Left colon (tissue), 2 donors: Measurements from ENCODE around the gene KLK12. TPM values are rescaled to one million over a fixed set of nuclear protein-coding genes. Genes with fewer than 3 reads are reported as not detected.

Experiments used
- ATAC-seq: fragments of 200-7000 bp; cut with Tn5 transposase; one replicate; pipeline ENCODE4 v1.9.1; 2020; ENCODE audit warnings: mild to moderate bottlenecking, moderate library complexity
- DNase-seq, 2 donors: peaks; one replicate each; pipeline ENCODE4 v3.0.0-alpha.2; 2020
- intact Hi-C, 2 donors: fragments of 100-400 bp; cut with DNase I in 1 of 2; cut with micrococcal nuclease in 1 of 2; formaldehyde crosslinking; loops; one replicate each; pipeline versions ENCODE4 v1.11.2 to v1.14.0; 2022; cut with DNase I, micrococcal nuclease
- long read RNA-seq: library from polyadenylated mRNA; unstranded; transcript quantifications from one replicate; pipeline ENCODE4 v2.0.0, GENCODE V29; 2021
- total RNA-seq, 2 donors: library from RNA; stranded (reverse); fragmentation: NEBNext Ultra II Directional; extraction: Animal tissue kit (Norgen Biotek cat#: 25700); gene quantifications; one replicate each; pipeline ENCODE4 v1.2.1, GENCODE V29; 2021
- donor health status: DM: no; HTN: no; CAD: no.
- donor health status: DM: yes; HTN: yes; CAD: no.

The KLK12 gene, protein sequence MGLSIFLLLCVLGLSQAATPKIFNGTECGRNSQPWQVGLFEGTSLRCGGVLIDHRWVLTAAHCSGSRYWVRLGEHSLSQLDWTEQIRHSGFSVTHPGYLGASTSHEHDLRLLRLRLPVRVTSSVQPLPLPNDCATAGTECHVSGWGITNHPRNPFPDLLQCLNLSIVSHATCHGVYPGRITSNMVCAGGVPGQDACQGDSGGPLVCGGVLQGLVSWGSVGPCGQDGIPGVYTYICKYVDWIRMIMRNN
- under 1 TPM; 0.73 to 0.81 TPM for total RNA-seq
- long read RNA-seq, partial matches to known transcripts = 0 of 1 reads
- long read RNA-seq, other reads (novel, unspliced or antisense) = 1 of 1 reads

DNA sequence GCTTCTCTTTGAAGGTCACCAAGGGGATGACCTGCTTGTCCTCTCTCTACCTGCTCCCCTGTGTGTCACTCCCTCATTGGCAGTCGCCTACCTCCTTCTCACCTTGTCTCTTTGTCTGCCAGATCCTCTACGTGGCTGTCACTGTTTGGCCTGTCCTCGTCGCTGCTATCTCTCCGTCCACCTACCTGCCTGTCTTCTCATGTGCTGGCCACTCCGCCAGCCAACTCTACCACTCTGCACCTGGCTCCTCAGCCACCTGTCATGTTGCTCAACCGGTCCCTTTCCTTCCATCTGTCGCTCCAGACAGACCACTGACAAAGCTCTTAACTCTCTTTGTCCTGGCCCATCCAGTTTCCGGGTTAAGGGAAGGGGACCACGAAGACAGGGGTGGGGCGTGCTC lies at the start of gene KLK12:
Gene KLK12 (minus strand): TSS at position 299 of the 400 bp plus-strand sequence. CDS start 381 bp downstream, outside the sequence.
- DNase-seq (no peak), ATAC-seq (peak; percentile 19)
- intact Hi-C loops = no loop called here

DNA sequence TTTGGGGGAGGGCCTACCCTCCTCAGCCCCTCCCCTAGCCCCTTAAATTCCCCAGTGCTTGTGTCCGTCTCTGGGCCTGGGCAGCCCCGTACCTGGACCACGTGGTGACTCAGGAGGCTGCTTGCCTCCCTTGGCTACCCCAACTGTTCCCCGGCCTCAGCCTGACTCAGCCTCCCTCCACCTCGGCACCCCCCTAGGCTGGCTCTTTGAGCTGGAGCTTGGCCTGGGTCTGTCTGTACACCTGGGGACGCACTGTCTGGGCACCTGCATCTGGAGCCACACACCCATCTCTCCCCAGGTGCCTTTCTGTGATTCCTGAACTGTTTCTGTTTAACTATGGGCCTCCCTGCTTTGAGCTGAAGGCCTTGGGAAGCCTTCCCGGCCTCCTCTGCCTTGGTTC lies 49.7 kb upstream of the KLK12 start:
- intact Hi-C loops = no loop called here
- DNase-seq = no peak
- no peak for ATAC-seq

DNA sequence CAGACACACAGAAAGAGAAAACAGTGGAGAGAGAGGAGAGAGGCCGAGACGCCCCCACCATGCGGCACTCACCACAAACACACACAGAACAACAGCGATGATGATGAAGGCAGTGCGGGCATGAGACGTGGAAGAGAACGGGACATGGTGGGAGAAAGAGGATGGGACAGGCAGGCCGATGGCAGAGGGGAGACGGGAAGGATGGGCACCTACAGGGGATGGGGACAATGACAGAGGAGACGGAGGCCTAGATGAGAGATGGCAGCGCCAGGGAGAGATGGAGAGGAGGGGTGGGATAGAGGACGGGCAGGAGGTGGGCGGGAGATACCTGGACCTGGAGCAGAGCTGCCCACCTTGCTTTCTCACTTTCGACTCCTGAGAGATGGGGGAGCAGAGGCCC lies 49.0 kb upstream of the KLK12 start:
- intact Hi-C loops = no loop called here
- DNase-seq (no peak), ATAC-seq (no peak)

DNA sequence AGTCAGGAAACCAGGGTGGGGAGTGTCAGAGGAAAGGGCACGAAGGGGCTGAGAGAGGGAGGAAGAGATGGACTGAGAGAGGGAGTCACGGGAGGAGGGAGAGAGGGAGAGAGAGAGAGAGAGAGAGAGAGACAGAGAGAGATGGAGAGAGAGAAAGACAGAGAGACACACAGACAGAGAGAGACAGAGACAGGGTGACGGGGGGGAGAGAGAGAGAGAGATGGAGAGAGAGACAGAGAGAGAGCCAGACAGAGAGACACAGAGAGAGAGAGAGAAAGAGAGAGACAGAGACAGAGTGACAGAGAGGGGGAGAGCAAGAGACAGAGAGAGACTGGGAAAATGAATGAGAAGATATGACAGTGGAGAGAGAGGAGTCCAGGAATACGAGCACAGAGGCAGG lies 48.4 kb upstream of the KLK12 start:
- ATAC-seq = no peak
- no peak for DNase-seq
- intact Hi-C loops = no loop called here

DNA sequence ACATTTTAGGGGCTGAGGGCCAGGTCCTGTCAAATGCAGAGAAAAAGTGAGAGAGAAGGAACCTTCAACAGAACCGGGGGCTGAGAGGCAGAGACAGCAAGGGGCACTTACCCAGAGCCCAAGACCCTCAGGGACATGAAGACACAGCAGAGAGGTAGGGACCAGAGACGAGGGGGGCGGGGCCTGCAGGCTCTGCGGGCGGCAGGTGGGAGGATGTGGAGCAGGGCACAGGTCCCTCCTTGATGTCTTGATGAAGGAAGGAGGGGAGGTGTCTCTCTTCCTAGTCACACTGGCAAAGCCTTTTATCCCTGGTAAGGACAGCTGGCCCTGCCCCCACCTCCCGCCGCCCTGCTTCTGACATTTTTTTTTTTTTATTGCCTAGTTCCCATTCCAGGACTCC lies 47.8 kb upstream of the KLK12 start, which contains the start of gene KLK14:
Gene KLK14 (minus strand): TSS at position 277 of the 400 bp plus-strand sequence. CDS start 273 bp downstream, at position 4.
- DNase-seq = no peak
- ATAC-seq = no peak
- intact Hi-C loops = no loop called here

DNA sequence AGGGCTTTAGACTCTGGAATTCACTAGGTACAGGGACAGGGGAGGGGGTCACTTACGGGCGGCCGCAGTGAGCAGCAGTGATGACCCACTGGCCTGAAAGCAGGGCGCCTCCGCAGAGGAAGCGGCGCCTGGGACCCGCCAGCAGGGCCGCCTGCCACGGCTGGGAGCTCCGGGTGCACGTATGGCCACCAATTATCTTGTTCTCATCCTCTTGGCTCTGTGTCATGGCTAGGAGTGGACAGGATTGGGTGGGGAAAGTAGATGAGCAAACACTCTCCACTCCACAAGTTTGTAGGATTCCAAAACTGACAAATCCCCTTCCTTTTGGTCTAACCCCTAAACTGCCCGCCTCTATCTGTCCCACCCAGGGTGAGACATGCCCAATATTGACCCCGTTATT lies 46.7 kb upstream of the KLK12 start:
- no peak for DNase-seq
- no peak for ATAC-seq
- intact Hi-C loops = no loop called here

DNA sequence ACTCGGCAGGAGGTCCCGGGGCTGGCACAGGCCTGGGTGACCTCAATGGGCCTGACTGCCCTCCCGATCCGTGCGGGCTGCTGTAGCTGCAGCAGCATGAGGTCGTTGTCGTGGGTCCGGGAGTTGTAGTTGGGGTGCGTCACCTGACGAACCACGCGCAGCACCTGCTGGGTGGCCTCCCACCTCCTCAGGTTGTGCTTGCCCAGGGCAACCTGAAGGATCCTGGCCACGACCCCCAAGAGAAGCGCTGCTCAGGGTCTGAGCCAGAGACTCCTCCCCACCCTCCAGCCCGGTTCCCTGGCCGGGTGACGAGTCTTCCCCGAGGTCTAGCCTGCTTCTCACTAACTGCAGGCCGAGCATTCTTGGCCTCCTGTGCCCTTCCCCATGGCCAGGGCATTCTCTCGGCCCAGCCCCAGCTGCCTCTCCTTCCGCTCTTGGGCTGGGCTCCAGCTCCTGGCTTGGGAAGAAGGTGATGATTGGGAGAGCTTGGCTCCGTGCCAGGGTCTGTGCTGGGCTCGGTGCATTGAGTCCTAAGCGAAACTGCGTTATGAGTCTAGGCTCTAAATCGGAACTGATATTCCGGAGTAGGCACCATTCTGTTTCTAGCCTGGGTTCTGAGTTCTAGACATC lies 44.8 kb upstream of the KLK12 start:
- intact Hi-C loops = no loop called here
- DNase-seq (no peak), ATAC-seq (no peak)

DNA sequence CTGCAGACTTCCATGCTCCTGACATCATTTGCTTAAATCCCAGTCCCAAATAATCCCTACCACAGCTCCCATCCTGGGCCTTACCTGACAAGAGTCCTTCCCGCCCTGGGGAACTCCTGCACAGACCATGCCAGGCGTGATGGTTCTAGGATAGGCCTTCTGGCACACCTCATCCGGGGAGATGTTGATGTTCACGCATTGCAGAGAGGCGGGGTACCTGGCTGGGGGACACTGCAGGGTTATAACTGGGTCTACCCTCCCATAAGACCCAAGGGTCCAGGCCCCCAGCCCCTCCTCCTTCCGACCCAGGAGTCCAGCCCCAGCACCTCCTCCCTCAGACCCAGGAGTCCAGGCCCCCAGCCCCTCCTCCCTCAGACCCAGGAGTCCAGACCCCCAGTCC lies 43.9 kb upstream of the KLK12 start:
- intact Hi-C loops = no loop called here
- no peak for ATAC-seq
- DNase-seq = no peak

DNA sequence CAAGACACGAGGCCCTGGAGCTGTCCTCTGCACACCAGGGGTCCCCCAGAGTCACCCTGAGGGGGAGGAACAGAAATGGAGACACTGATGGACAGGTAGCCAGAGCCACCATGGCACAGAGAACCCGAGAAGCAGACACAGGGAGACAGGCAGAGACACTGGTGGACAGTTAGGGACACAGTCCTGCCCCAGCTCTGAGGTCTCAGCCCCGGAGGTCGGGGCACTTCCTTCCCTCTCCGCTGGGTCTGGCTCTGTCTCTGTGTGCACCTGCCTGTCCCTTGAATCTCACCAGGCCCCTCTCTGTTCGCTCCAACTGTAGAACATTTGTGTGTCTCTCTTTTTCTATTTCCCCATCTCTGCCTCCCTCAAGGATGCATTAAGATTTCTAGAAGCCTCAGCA lies 43.3 kb upstream of the KLK12 start:
- no peak for ATAC-seq
- intact Hi-C loops = no loop called here

DNA sequence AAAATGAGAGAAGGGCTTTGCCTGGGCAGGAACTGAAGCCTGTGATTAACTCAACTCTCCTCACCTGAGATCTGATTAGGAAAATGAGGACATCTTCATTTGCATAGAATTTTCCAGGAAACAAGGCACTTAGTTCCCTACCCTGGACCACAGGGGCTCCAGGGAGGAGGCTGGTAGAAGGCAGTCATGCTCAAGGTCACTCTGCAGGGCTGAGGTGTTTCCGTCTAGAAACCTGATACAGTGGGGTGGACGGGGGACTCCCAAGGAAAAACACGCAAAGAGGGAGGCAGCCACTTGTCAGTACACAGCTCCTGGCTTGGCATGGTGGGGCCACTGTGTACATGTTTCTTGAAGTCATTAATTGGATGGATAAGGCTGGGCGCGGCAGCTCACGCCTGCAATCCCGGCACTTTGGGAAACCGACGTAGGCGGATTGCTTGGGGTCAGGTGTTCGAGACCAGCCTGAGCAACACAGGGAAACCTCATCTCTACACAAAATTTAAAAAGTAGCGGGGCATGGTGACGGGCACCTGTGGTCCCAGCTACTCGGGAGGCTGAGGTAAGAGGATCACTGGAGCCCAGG lies 41.9 kb upstream of the KLK12 start:
- no peak for DNase-seq
- no peak for ATAC-seq
- intact Hi-C loops = no loop called here

More for the DNA sequence above, 43.3 kb upstream of the KLK12 start:
- DNase-seq = no peak

DNA sequence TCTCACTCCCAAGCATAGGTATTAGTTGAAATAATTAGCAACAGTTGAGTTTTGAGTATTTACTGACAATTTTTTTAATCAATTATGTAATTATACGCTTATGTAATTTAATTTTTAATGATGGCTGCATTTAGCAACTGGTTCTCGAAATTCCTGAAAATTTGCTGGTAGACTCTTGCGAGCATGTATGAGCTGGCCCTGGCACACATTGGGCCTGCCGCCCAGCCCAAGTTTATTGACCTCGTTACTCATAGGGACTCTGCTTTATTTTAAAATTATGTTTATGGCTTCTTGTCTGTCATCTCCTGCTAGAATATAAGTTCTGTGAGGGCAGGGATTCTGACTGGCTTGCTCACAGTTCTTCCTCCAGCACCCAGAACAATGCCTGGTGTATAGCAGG lies 41.2 kb upstream of the KLK12 start:
- intact Hi-C loops = no loop called here
- ATAC-seq (no peak), DNase-seq (no peak)

DNA sequence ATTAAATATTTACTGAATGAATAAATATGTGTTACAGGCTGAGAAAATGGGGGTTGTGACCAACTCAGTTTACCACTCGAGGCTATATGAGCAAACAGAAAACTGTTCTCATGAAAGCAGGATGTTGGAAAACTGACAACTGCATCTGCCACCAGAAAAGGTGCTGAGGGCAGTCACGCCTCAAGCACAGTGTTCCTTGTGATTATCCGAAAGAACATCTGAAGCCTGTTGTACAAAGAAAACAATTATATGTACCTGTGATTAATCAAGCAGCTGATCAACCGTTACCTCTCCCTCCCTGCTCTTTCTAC lies 36.2 kb upstream of the KLK12 start:
- no peak for DNase-seq
- ATAC-seq = no peak
- intact Hi-C loops = no loop called here

DNA sequence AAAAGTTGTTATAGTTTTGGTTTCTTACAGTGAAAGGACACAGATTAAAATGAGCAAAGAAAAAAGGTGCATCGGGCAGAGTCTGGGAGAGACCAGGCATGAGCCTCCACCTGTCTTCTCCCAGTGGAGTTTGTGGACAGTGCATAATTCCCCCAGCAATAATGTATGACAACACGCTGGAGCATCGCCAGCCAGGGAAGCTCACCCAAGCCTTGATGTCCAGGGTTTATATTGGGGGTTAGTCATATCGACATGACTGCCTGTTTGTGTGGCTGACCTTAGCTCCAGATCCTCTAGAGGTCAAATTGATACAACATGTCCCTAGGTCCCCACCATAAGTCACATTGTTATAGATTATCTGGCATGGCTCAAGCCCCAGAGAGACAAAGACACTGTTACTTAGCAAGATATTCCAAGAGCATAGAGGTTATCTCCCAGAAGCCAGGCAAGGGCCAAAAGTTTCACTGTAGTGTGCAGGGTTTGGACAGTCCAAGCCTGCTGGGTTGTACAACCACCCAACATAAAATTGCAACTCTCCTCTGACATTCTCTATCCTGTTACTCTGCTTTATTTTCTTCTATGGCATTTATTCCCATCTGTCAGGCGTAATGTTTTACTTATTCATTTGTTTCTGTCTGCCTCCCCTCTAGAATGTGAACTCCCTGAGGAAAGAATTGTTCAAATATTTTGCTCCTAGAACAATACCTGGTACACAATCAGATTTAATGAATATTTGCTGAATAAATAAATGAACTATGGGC lies 35.7 kb upstream of the KLK12 start:
- ATAC-seq = no peak
- intact Hi-C loops = no loop called here
- no peak for DNase-seq

DNA sequence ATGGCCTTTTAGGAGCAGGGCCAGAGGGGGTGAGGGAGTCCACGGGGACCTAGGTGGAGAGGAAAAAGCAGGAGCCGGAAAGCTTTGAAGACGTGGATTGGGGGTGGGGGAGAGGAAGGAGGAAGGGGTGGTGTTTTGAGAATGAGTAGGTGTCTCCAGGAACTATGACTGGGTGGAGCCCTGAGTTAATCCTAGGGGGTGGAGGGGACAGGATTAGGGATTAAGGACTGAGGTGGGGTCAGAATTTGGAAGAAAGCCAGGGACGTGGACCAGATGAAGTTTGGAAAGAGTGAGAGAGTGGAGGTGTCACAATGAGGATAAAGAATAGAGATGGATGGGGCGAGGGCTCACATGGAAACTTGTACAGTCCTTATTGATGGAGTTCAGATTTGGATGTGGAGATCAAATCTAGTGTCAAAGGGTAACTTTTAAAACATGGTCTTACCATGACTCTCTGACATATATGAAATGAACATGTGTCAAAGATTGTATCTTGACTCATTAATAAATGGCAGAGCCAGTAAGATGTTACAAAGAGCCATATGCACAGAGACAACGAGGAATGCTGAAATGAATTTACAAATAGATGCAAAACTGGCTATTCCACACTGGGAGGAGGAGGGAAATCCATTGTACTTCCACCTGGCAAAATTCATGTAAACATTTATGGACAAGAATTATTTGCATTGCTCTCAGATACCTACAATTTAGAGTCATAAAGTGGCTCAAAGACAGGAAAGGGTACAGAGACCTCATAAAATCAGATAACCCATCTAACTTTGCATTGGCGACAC lies 31.8 kb upstream of the KLK12 start:
- DNase-seq (no peak), ATAC-seq (no peak)
- intact Hi-C loops = no loop called here

DNA sequence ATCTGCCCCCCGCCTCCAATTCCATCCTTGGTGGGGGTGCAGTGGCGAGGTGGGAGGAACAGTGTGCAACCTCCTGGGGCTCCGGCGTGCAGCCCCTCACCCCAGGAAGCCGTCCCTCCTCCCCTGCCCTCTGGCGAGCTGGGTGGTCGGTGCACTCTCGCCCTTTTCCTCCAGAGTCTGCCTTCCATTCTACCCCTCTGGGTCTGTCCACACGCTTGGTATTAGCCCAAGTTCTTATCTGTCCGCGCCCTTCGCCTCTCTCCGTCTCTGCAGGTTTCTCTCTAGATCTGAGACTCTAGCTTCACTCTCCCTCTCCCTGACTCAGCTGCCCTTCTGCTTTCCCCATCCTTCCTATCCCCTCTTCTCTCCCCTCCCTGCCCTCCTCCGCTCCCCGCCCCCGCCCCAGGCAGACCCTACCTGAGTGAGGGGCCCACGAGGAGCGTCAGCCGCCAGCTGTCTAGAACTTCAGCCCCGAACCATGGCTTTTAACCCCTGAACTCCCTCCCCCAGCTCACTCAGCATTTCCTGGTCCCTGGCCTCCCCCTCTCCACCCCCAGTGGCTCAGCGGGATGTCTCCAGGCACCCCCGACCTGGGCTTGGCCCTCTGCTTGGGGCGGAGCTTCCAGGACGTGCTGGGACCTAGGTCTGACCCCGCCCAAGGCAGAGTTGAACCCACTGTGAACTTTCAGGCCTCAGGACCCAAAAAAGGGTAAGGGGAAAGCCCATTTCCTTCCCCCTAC lies 30.6 kb upstream of the KLK12 start:
- intact Hi-C loops = no loop called here
- ATAC-seq (no peak), DNase-seq (no peak)

DNA sequence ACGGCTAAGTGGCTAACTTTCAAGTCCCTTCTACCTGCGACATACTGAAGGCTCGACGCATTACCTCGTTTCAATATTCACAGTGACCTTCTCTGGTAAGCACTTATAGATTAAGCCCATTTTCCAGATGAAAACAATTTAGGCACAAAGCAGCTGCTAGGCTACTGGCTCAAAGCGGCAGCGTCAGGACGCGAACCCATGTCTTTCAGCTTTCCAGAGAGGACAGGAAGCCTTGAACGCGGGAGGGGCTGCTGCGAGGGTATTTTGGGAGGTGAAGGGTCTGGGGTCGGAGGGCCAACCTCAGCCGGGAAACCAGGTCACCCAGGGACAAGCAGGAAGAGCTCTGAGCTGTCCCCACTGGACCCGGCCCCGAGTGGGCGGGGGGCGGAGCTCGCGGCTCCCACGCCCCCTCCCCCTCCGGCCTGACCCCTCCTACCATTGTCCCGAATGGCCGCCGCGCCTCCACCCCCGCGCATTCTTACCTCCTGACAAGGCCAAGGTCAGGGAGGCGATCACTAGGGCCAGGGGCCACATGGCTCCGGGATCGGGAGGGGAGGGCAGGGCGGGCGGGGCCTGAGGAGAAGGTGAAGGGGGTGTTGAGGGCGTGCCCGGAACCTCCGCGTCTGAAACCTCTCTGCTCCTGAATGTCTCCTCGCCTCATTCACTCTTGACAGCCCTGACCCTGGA lies 29.9 kb upstream of the KLK12 start, which contains the start of gene KLK13:
Gene KLK13 (minus strand): TSS at position 559 of the 687 bp plus-strand sequence. CDS start 25 bp downstream, at position 534.
- intact Hi-C loops = no loop called here
- peak; percentile 12 for ATAC-seq
- no peak for DNase-seq

DNA sequence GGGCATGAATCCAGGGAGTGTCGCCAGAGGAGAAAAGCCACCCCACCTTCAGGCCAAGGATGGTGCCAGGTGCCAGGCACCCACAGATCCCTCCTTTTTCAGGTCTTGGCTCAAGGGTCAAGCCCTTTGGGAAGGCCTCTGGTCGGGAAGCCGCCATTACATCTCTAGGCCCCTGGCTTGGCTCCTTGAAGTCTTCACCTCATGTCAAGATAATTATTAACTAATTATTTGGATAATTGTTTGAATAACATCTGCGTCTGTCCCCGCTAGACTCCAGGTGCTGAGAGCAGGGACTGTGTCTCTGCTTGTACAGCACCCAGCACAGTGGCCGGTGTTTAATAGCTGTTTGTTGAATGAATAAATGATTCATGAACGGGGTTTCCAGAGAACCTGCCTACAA lies 28.9 kb upstream of the KLK12 start:
- ATAC-seq (no peak), DNase-seq (no peak)
- intact Hi-C loops = no loop called here

DNA sequence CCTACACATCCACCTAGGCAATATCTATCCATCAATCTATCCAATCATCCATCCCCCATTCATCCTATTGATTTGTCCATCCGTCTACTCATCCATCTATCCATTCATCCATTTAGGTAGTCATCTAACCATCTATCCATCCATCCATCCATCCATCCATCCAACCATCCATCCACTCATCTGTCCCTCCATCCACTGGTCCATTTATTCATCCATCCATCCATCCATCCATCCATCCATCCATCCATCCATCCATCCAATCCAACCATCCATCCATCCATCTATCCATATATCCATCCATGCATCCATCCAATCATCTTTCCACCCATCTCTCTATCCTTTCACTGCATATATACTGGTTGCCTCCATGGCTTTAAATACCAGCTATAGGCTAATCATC lies 26.2 kb upstream of the KLK12 start:
- intact Hi-C loops = no loop called here
- ATAC-seq (no peak), DNase-seq (no peak)
